GM08714 (cell line): Measurements from ENCODE around the gene GDF9.

Experiments used
- H3K4me3 ChIP-seq: fragments of 200-500 bp; sonication (Bioruptor generic); 2 replicates; pipeline ENCODE4 v1.5.1; 2014; ENCODE audit warnings: mild to moderate bottlenecking, low read length, inconsistent platforms
- ZNF274 ChIP-seq: IDR thresholded peaks from 2 replicates; pipeline ENCODE4 v1.6.1; 2012; ENCODE audit warnings: mild to moderate bottlenecking, low read depth, low read length

GDF9 gene

DNA sequence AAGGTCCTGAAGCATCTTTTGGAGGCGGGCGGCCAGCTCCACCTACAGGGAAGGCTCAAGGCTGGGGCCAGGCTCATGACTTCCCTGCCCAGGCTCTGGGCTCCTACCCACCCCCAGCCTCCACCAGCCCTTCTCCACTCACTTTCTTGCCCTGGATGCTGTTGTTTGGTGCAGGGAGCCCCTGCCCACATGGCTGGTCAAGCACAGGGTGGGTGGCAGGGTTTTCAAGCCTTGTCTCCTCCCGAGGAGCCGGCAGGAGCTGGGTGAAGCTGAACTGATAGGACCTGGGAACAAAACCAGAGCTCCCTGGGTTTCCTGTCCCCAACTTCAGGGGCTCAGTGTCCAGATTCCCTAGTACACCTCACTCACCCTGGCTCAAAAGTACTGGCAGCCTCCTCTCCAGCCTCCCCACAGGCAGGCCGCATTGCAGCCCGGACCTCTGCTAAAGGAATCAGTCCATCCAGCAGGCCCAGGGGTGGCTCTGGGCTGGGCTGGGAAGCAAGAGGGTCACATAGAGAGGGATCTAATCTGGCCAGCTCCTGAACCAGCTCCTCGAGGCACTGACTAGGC lies 42.7 kb downstream of the GDF9 start:
- no peak for TF ChIP-seq ZNF274
- no peak overlapping the region for H3K4me3 ChIP-seq

DNA sequence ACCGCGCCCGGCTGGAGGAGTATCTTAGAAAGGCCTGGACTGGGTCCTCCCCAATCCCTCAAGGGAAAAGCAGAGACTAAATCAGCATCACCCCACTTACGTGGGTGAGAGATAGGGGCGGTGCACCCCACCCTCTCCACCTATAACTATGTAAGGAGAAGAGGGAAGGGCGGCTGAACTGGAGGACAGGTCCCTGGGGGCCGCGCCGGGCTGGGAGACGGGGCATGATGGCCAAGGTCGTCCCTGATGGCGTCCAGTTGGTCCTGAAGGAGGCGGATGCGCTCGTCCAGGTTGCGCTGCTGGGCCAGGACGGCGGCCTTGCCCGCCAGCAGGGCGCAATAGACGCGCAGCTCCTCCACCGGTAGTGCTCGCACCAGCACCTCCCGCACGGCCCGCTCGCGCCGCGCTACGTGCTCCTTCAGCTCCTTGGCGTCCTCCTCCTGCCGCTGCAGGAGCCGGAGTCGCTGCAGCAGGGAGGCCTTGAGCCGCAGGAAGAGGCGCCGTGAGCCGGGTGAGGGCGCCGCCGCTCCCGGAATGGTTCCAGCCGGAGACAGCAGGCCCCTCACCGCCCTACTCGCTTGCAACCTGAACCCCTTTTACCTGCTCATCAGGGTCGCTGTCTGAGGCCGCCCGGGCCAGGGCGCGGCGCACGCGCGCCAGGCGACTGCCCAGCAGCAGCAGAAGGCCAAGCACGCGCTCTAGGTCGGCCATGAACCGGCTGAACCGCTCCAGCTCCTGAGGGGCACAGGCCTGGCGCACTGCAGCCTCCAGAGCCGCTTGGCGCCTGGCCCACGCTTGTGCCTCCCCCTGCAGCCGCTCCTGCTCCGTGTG lies 43.4 kb downstream of the GDF9 start:
- no peak overlapping the region for H3K4me3 ChIP-seq
- no peak for TF ChIP-seq ZNF274

DNA sequence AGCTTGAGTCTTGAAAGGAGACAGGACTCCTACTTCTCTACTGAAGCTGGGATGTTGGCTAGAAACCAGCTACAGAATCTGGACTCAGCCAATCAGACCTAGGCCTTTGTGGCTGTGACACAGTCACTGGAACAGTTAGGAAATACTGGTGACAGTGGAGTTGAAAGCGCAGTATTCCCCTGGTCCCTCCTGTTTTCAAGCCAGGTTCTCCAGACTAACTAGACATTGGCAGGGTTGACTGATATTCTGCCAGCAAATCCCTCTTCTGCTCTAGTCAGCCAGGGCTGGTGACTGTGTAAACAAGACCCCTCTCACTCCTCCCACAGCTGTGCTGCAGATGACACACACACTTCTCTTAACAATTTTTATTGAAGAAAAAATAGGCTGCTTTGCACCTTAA lies 44.5 kb downstream of the GDF9 start:
- H3K4me3 ChIP-seq, result no peak overlapping the region
- TF ChIP-seq ZNF274, result no peak

DNA sequence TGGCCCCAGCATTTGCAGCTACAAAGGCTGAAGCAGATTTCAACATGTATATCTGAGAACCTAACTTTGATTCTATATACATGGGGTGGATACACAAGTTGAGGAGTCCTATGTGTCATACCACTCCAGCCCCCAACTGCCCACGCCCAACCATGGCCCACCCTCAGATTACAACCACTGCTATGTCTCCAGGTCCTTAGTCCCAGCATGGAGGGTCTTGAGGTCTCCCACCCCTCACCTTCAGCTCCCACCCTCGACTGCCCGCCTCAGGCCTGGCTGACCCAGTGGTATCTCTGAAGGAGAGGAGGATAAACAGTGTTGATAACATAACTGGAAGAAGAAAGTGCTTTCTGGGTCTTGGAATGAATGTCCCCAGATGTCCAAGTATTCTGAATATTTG lies 44.9 kb downstream of the GDF9 start:
- no peak overlapping the region for H3K4me3 ChIP-seq
- TF ChIP-seq ZNF274, result no peak

DNA sequence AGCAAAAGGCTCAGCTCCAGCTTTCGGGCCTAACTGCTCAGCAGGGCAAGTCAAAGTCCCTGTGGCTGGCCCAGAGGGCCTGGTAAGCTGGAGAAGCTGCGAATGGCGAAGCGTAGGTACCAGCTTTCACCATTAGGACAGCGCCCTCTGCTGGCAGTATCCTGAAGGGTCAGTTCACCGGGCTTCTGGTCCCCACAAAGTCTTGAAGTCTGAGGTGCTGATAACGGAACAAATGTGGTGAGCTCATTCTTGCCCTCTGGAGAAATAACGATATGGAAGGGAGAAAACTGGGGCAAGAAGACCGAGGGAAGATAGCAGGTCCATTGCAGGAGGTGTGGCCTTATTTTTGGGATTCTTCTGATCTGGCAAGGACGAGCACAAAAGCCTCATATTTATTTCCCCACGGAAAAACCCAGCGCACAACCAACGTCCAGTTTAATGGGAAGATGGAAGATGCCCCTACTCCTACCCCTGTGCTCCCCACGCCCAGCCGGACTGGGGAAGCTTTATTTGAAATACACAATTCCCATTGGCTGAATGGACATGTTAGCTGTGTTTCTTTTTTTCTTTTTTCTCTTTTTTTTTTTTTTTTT lies 46.0 kb downstream of the GDF9 start:
- H3K4me3 ChIP-seq, result no peak overlapping the region
- no peak for TF ChIP-seq ZNF274

DNA sequence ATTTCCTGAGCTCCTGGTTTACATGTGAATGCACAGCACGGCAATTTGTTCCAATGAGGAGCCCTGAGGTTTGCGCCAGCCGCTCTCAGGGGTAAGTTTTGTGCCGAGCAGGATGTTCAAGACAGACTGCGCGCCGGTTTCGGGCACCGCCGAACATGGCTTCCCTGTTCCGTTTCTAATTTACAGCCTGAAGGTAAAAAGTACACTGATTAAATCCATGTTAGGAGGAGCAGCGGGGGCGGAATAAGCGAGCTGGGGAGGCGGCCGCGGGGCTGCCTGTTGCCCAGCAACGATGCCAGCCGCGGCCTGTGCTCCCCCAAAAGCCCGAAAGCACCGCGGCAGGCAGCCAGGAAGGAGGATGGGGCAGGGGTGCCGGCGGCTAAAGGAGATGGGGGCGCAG lies 46.8 kb downstream of the GDF9 start:
- H3K4me3 ChIP-seq, result peak overlapping the region; percentile 4; the same call in 1 of the 2 replicates

DNA sequence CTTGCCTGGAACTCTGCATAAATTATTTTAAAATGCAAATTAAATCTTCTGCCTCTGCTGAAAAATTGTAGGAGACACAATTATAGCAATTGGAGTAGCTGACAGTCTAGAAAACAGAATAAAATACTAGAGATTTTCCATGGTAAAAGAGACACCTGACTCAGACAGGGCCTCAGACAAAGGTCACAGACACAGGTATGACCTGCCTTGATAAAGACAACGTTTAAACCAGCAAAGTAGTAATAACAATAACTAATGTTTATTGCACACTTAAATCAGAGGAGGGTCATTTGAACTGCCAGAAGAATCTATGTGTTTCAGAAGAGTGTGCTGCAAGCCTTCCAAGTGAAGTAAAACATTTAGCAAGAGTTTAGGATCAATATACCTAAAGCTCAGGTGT lies 49.3 kb downstream of the GDF9 start:
- no peak for TF ChIP-seq ZNF274

More for the DNA sequence above, 46.8 kb downstream of the GDF9 start:
- TF ChIP-seq ZNF274, result no peak

DNA sequence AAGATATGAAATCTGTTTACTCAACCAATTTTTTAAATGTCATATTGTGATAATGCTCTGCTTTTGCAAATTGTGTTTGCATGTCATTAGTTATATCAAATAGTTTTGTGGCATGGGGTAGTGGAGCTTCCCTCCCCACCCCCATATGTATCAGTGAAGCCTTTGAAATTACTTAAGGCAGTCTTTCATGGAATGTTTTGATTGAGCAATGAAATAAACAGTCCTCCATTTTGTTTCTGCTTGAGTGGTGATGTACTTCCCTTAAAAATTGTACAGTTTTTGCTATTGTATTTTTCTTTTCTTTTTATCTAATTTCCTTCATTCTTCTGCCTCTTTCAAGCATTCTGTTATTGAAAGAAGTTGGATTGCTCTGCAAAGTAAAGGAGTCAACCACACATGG lies 49.7 kb downstream of the GDF9 start:
- TF ChIP-seq ZNF274, result no peak
- H3K4me3 ChIP-seq, result no peak overlapping the region

More for the DNA sequence above, 49.3 kb downstream of the GDF9 start:
- H3K4me3 ChIP-seq, result no peak overlapping the region

DNA sequence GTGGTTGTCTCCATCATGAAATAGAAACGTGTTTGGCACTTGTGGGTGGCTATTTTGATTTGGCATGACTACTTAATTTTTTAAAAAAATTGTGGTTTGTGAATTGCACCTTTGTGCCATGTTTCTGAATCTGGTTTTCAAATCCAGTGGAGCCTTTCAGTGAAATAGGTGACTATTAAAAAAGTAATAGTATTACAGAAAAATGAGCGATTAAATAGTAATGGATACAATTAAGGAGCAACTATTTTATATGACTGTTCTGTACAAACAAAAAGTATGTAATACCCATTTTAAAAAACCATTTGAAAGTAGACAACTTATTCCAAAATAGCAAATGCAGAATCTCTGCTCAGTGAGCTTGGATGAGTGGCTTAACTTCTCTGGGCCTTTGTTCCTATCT lies 50.2 kb downstream of the GDF9 start:
- no peak for TF ChIP-seq ZNF274
- H3K4me3 ChIP-seq, result no peak overlapping the region

DNA sequence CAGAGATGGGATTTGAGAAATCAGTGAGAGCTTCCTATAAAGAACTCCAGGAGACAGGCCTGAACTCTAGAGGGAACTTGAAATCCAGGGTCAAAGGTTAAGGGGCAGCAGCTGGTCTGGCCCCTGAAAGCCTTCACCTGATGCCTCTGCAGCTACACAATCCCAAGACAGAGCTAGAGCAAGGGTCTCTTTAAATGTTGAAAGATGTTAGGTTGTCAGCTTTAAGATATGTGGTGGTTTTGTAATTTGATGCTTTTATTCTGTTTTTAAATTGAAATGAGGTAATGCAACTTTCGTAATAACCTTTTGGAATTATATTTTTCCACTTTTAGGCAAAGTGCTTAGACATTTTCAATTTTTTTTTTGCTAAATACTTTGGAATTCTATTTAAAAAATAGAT lies 50.8 kb downstream of the GDF9 start:
- H3K4me3 ChIP-seq, result no peak overlapping the region
- TF ChIP-seq ZNF274, result no peak

DNA sequence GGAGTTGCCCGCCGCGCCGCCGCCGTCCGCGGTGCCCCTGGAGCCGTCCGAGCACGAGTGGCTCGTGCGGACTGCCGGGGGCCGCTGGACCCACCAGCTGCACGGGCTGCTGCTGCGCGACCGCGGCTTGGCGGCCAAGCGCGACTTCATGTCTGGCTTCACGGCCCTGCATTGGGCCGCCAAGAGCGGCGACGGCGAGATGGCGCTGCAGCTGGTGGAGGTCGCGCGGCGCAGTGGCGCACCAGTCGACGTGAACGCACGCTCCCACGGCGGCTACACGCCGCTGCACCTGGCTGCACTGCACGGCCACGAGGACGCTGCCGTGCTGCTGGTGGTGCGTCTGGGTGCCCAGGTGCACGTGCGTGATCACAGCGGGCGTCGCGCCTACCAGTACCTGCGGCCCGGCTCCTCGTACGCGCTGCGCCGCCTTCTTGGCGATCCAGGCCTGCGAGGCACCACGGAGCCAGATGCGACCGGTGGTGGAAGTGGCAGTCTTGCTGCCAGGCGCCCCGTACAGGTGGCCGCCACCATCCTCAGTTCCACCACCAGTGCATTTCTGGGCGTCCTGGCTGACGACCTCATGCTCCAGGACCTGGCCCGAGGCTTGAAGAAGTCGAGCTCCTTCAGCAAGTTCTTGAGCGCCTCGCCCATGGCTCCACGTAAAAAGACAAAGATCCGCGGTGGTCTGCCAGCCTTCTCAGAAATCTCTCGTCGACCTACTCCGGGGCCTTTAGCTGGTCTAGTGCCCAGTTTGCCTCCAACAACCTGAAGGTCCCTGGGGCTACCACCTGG lies 51.6 kb downstream of the GDF9 start:
- TF ChIP-seq ZNF274, result no peak
- H3K4me3 ChIP-seq, result no peak overlapping the region

DNA sequence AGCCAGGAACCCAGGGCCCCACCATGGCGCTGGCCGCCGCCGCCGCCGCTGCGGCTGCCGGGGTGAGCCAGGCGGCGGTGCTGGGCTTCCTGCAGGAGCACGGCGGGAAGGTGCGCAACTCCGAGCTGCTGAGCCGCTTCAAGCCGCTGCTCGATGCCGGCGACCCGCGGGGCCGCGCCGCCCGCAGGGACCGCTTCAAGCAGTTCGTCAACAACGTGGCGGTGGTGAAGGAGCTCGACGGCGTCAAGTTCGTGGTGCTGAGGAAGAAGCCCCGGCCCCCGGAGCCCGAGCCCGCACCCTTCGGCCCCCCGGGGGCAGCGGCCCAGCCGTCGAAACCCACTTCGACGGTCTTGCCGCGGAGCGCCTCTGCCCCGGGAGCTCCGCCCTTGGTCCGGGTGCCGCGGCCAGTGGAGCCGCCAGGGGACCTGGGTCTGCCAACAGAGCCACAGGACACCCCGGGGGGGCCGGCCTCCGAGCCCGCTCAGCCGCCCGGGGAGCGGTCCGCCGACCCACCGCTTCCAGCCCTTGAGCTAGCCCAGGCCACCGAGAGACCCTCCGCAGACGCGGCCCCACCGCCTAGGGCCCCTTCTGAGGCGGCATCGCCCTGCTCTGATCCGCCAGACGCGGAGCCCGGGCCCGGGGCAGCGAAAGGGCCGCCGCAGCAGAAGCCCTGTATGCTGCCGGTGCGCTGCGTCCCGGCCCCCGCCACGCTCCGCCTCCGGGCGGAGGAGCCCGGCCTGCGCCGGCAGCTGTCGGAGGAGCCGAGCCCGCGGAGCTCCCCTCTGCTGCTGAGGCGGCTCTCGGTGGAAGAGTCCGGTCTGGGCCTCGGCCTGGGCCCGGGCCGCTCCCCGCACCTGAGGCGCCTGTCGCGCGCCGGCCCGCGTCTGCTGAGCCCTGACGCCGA lies 52.4 kb downstream of the GDF9 start:
- peak overlapping the region; percentile 35; the same call in 1 of the 2 replicates for H3K4me3 ChIP-seq
- no peak for TF ChIP-seq ZNF274

DNA sequence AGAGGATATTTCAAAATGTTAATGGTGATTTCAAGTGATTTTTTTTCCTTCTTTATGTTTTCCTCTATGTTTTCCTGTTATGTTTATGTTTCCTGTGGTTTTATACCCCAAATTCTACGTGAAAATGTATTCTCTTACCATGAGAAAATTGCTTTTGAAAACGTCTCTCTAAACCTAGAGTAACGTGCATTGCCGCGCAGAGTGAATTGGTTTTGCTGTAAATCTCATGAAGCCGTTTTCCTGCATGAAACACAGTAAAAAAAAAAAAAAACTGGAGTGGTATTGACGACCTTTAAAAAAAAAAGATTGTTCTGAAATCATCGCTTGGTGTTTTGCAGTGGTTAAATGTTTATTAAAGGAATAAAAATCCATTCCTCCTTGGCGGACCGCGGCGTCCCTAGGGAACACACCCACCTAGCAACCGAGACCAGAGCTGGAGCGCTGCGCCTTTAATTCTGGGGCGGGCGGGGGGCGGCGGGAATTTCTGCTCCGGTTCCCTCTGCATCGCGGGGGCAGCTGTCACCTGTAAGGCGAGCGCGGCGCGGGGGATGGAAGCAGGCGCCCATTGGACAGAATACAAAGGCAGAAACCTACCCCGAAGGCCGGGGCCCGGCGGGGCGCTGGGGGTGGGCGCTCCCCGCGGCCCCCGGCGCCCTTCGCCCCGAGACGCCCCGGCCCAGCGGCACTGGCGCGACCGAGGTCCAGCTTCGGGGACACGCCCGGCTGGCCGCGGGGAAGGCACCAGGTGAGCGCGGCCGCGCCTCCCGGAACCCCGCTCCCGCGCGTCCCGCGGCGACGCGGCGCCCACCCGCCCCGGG lies 53.3 kb downstream of the GDF9 start, which contains the start of gene SOWAHA:
Gene SOWAHA, plus strand, starts transcription at position 522 of the 818 bp plus-strand sequence. CDS start 320 bp downstream, outside the sequence.
- TF ChIP-seq ZNF274, result no peak
- H3K4me3 ChIP-seq, result peak within 1 kb of the TSS; percentile 35
